GM12891 (cell line): ENCODE results near the gene KAT7.

Experiments used
- POLR2A ChIP-seq: IDR thresholded peaks from 2 replicates; pipeline ENCODE4 v1.6.1; 2011; ENCODE audit warnings: low read depth, low read length, control low read depth
- POLR2AphosphoS5 ChIP-seq: IDR thresholded peaks from 2 replicates; pipeline ENCODE4 v1.6.1; 2011; ENCODE audit warnings: low read depth, low read length, control low read depth
- TAF1 ChIP-seq: IDR thresholded peaks from 2 replicates; pipeline ENCODE4 v1.6.1; 2011; ENCODE audit warnings: low read depth, low read length, control low read depth

GRCh38 chr17:49848739-49849138 is 60.3 kb downstream of the KAT7 start:
- no peak for TF ChIP-seq POLR2A
- TF ChIP-seq POLR2AphosphoS5 = no peak
- no peak for TF ChIP-seq TAF1
